HG03039 (cell line): ENCODE results near the gene CDX2.
"Not testable (repeated sequence)": the region's sequence is repeated elsewhere in the genome, so short reads cannot be mapped to it uniquely, and the experiment has no call there.

Experiments
- ATAC-seq: cut with Tn5 transposase; IDR thresholded peaks from one replicate; pipeline ENCODE4 v1.9.1; 2021; ENCODE audit warnings: mild to moderate bottlenecking, moderate library complexity; ENCODE audit not compliant: unreplicated experiment

Gene CDX2

GRCh38 chr13:27965740-27966640 is 3.1 kb downstream of the CDX2 start:
- no peak for ATAC-seq

- no peak for ATAC-seq
Measured at GRCh38 chr13:27965343-27965739, 3.8 kb downstream of the CDX2 start.

GRCh38 chr13:27964741-27965323 is 4.3 kb downstream of the CDX2 start:
- no peak for ATAC-seq

- not testable (repeated sequence) for ATAC-seq
Measured at GRCh38 chr13:27964206-27964605, 4.9 kb downstream of the CDX2 start.

- ATAC-seq: no peak
Measured at GRCh38 chr13:27963491-27963890, 5.6 kb downstream of the CDX2 start.

- no peak for ATAC-seq
Measured at GRCh38 chr13:27962982-27963381, 6.1 kb downstream of the CDX2 start.

- no peak for ATAC-seq
Measured at GRCh38 chr13:27962128-27962841, 6.8 kb downstream of the CDX2 start.

GRCh38 chr13:27961227-27962085 is 7.7 kb downstream of the CDX2 start:
- ATAC-seq: no peak

GRCh38 chr13:27960362-27961226 is 8.5 kb downstream of the CDX2 start:
- ATAC-seq: no peak

- no peak for ATAC-seq
Measured at GRCh38 chr13:27959976-27960361, 9.1 kb downstream of the CDX2 start.

GRCh38 chr13:27956576-27957300 is 12.4 kb downstream of the CDX2 start:
- ATAC-seq: no peak

GRCh38 chr13:27955014-27955591 is 14.0 kb downstream of the CDX2 start:
- no peak for ATAC-seq

- peak; percentile 23 for ATAC-seq
Measured at GRCh38 chr13:27954406-27954851, 14.7 kb downstream of the CDX2 start.

- peak; percentile 76 for ATAC-seq
Measured at GRCh38 chr13:27953676-27954405, 15.3 kb downstream of the CDX2 start.

GRCh38 chr13:27952876-27953675 is 16.0 kb downstream of the CDX2 start:
- no peak for ATAC-seq

GRCh38 chr13:27942972-27943371 is 26.1 kb downstream of the CDX2 start:
- no peak for ATAC-seq

GRCh38 chr13:27933580-27934328 is 35.4 kb downstream of the CDX2 start:
- ATAC-seq: no peak
